GM12878 (cell line): Measurements from ENCODE around the gene FGR. TPM values are rescaled to one million over a fixed set of nuclear protein-coding genes. Genes with fewer than 3 reads are reported as not detected.

Experiments used
- BCL11A ChIP-seq: IDR thresholded peaks from 2 replicates; pipeline ENCODE4 v1.6.1; 2011; ENCODE audit warnings: low read depth, low read length
- BCL3 ChIP-seq: IDR thresholded peaks from 2 replicates; pipeline ENCODE4 v1.6.1; 2011; ENCODE audit warnings: borderline replicate concordance, low read depth, mild to moderate bottlenecking, moderate library complexity, low read length; ENCODE audit not compliant: insufficient read depth, poor library complexity, severe bottlenecking
- BHLHE40 ChIP-seq, 2 experiments: fragments of 450-650 bp in 1 of 2; IDR thresholded peaks; 2 replicates each; pipeline ENCODE4 v1.6.1; 2011 to 2017; ENCODE audit warnings: low read depth in 2 of 2, borderline replicate concordance in 1 of 2, improper control_type of control experiment in 1 of 2, low read length in 1 of 2, mild to moderate bottlenecking in 1 of 2
- CBFB ChIP-seq: IDR thresholded peaks from 2 replicates; pipeline ENCODE4 v1.6.1; 2016; ENCODE audit warnings: antibody characterized with exemption, low read depth
- CBX3 ChIP-seq: fragments of 200-600 bp; sonication (generic); IDR thresholded peaks from 2 replicates; pipeline ENCODE4 v1.6.1; 2016; ENCODE audit warnings: low read depth, borderline replicate concordance
- E2F8 ChIP-seq: fragments of 450-650 bp; IDR thresholded peaks from 2 replicates; pipeline ENCODE4 v1.6.1; 2018; ENCODE audit warnings: mild to moderate bottlenecking, low read depth, moderate library complexity; ENCODE audit not compliant: partially characterized antibody
- EP300 ChIP-seq, 2 experiments: fragments of 150-350 bp in 1 of 2; IDR thresholded peaks; 2 replicates each; pipeline ENCODE4 v1.6.1; 2011 to 2012; ENCODE audit warnings: low read depth in 2 of 2, low read length in 2 of 2, borderline replicate concordance in 1 of 2, improper control_type of control experiment in 1 of 2, inconsistent platforms in 1 of 2; ENCODE audit not compliant: control insufficient read depth in 1 of 2
- FOXK2 ChIP-seq: fragments of 450-650 bp; IDR thresholded peaks from 2 replicates; pipeline ENCODE4 v1.6.1; 2017; ENCODE audit warnings: mild to moderate bottlenecking, moderate library complexity
- GABPA ChIP-seq: IDR thresholded peaks from 2 replicates; pipeline ENCODE4 v1.6.1; 2014; ENCODE audit warnings: antibody characterized with exemption, low read depth, mild to moderate bottlenecking, inconsistent platforms
- HDGF ChIP-seq: fragments of 450-650 bp; IDR thresholded peaks from 2 replicates; pipeline ENCODE4 v1.6.1; 2016; ENCODE audit warnings: antibody characterized with exemption
- IKZF1 ChIP-seq: fragments of 450-650 bp; conservative IDR thresholded peaks from 2 replicates; pipeline ENCODE4 v1.6.1; 2017; ENCODE audit warnings: antibody characterized with exemption, mild to moderate bottlenecking
- MLLT1 ChIP-seq: fragments of 450-650 bp; IDR thresholded peaks from 2 replicates; pipeline ENCODE4 v1.6.1; 2016; ENCODE audit warnings: mild to moderate bottlenecking
- MTA2 ChIP-seq: fragments of 450-650 bp; IDR thresholded peaks from 2 replicates; pipeline ENCODE4 v1.6.1; 2016; ENCODE audit warnings: low read depth, mild to moderate bottlenecking, moderate library complexity
- NFIC ChIP-seq: IDR thresholded peaks from 2 replicates; pipeline ENCODE4 v1.6.1; 2012; ENCODE audit warnings: low read depth, mild to moderate bottlenecking, inconsistent platforms, low read length, moderate library complexity
- NFXL1 ChIP-seq: fragments of 450-650 bp; IDR thresholded peaks from 2 replicates; pipeline ENCODE4 v1.6.1; 2017; ENCODE audit warnings: antibody characterized with exemption, mild to moderate bottlenecking, borderline replicate concordance
- PKNOX1 ChIP-seq: fragments of 450-650 bp; IDR thresholded peaks from 2 replicates; pipeline ENCODE4 v1.6.1; 2016; ENCODE audit warnings: mild to moderate bottlenecking
- POLR2AphosphoS2 ChIP-seq: IDR thresholded peaks from 2 replicates; pipeline ENCODE4 v1.6.1; 2011; ENCODE audit warnings: low read depth, mild to moderate bottlenecking, low read length, improper control_type of control experiment, moderate library complexity
- RBBP5 ChIP-seq: fragments of 200-600 bp; sonication (generic); conservative IDR thresholded peaks from 2 replicates; pipeline ENCODE4 v1.6.1; 2016
- RELA ChIP-seq: fragments of 450-650 bp; IDR thresholded peaks from 2 replicates; pipeline ENCODE4 v1.8.0; 2014; ENCODE audit warnings: borderline replicate concordance; ENCODE audit not compliant: partially characterized antibody
- STAT3 ChIP-seq: IDR thresholded peaks from 2 replicates; pipeline ENCODE4 v1.6.1; 2011; ENCODE audit warnings: low read depth, low read length, improper control_type of control experiment
- YY1 ChIP-seq: IDR thresholded peaks from 2 replicates; pipeline ENCODE4 v1.6.1; 2011; ENCODE audit warnings: low read depth, mild to moderate bottlenecking, low read length
- ZBED1 ChIP-seq: IDR thresholded peaks from 2 replicates; pipeline ENCODE4 v1.6.1; 2016; ENCODE audit warnings: borderline replicate concordance
- ZBTB33 ChIP-seq: fragments of 450-650 bp; IDR thresholded peaks from 2 replicates; pipeline ENCODE4 v1.6.1; 2017; ENCODE audit warnings: mild to moderate bottlenecking
- polyA plus RNA-seq, 11 experiments: library from polyadenylated mRNA; depleted of rRNA in 4 of 11; unstranded in 6 of 11; stranded (reverse) in 5 of 11; fragments of >200 nt; fragmentation: Nextera tagmentation in 4 of 11; fragmentation: Illumina TruSeq in 1 of 11; extraction: Ambion mirVana in 4 of 11; extraction: Trizol in 1 of 11; gene quantifications; 1 replicate in 1 of 11; 2 replicates in 10 of 11; pipeline versions ENCODE4 v1.2.1 to v1.2.3, GENCODE V29; 2011 to 2016; ENCODE audit warnings: inconsistent platforms in 2 of 11, missing spikeins in 2 of 11, low read depth in 1 of 11
- total RNA-seq, 4 experiments: library from RNA; depleted of rRNA in 3 of 4; stranded (reverse); fragments of >200 nt in 3 of 4; fragmentation: Illumina TruSeq in 1 of 4; extraction: Trizol in 1 of 4; gene quantifications; 2 replicates each; pipeline versions ENCODE4 v1.2.1 to v1.2.3, GENCODE V29; 2013 to 2021

The FGR gene
- total and polyA plus RNA-seq, 10 of the 15 experiments (the other 5 are each of a cell fraction or from before 2014, with no cell fraction given) = 10.9 to 193 (median 74.7) TPM

- TF ChIP-seq MTA2 = peak; percentile 11; the same call in 1 of the 2 replicates
- TF ChIP-seq POLR2AphosphoS2 = no peak
- TF ChIP-seq RELA = no peak
- no peak for TF ChIP-seq NFIC
- no peak for TF ChIP-seq PKNOX1
- TF ChIP-seq E2F8 = no peak
- no peak for TF ChIP-seq NFXL1
- no peak for TF ChIP-seq GABPA
- no peak for TF ChIP-seq IKZF1
- TF ChIP-seq HDGF = no peak
- TF ChIP-seq YY1 = no peak
- no peak for TF ChIP-seq BCL11A
- TF ChIP-seq BHLHE40 (IDR thresholded peaks at IDR 0.05; ENCODE audit: borderline replicate concordance in 1 of 2, low read depth in 2 of 2, low read length in 1 of 2) = no peak
- no peak for TF ChIP-seq CBX3
- no peak for TF ChIP-seq RBBP5
- no peak for TF ChIP-seq BCL3
- TF ChIP-seq FOXK2 = no peak
- peak; percentile 79 for TF ChIP-seq MLLT1
- TF ChIP-seq ZBED1 = no peak
- no peak for TF ChIP-seq CBFB
- TF ChIP-seq STAT3 = no peak
- TF ChIP-seq ZBTB33 = no peak
- TF ChIP-seq EP300 (IDR thresholded peaks at IDR 0.05; ENCODE audit: borderline replicate concordance in 1 of 2, control insufficient read depth in 1 of 2, low read depth in 2 of 2, low read length in 2 of 2) = no peak
These were observed 25.4 kb upstream of the FGR start (continued) for GRCh38 chr1:27660300-27660835.
